Parathyroid adenoma (tissue), 2 donors: Measurements from ENCODE around the gene MRTFB.

Experiments
- H2AFZ ChIP-seq: fragments of 300-600 bp; sonication (generic); one replicate; pipeline ENCODE4 v1.7.0; 2017; ENCODE audit warnings: antibody characterized with exemption, mild to moderate bottlenecking
- H3K27ac ChIP-seq: fragments of 300-600 bp; sonication (generic); one replicate; pipeline ENCODE4 v1.7.0; 2017
- H3K27me3 ChIP-seq: fragments of 300-600 bp; sonication (generic); one replicate; pipeline ENCODE4 v1.7.0; 2017; ENCODE audit warnings: low read length; ENCODE audit not compliant: control insufficient read depth, insufficient read depth
- H3K36me3 ChIP-seq: fragments of 300-600 bp; sonication (generic); one replicate; pipeline ENCODE4 v1.7.0; 2017; ENCODE audit warnings: low read length; ENCODE audit not compliant: control insufficient read depth, insufficient read depth
- H3K4me1 ChIP-seq: fragments of 300-600 bp; sonication (generic); one replicate; pipeline ENCODE4 v1.7.0; 2017; ENCODE audit warnings: control low read depth
- H3K4me2 ChIP-seq: fragments of 300-600 bp; sonication (generic); one replicate; pipeline ENCODE4 v1.7.0; 2017; ENCODE audit warnings: low read length
- H3K4me3 ChIP-seq: fragments of 300-600 bp; sonication (generic); one replicate; pipeline ENCODE4 v1.7.0; 2017; ENCODE audit warnings: low read depth, low read length
- H3K79me2 ChIP-seq: fragments of 300-600 bp; sonication (generic); one replicate; pipeline ENCODE4 v1.7.0; 2017; ENCODE audit warnings: control low read depth
- H3K9ac ChIP-seq: fragments of 300-600 bp; sonication (generic); one replicate; pipeline ENCODE4 v1.7.0; 2017; ENCODE audit warnings: mild to moderate bottlenecking
- H3K9me3 ChIP-seq: fragments of 300-600 bp; sonication (generic); one replicate; pipeline ENCODE4 v1.7.0; 2017; ENCODE audit warnings: low read length; ENCODE audit not compliant: control insufficient read depth
- TF ChIP-seq, protein P1 (sequence below): fragments of 300-600 bp; sonication (generic); IDR thresholded peaks from one replicate; pipeline ENCODE4 v1.7.0; 2017; ENCODE audit warnings: antibody characterized with exemption, mild to moderate bottlenecking
- donor health status: primary hyperparathyroidism.

The MRTFB gene

DNA sequence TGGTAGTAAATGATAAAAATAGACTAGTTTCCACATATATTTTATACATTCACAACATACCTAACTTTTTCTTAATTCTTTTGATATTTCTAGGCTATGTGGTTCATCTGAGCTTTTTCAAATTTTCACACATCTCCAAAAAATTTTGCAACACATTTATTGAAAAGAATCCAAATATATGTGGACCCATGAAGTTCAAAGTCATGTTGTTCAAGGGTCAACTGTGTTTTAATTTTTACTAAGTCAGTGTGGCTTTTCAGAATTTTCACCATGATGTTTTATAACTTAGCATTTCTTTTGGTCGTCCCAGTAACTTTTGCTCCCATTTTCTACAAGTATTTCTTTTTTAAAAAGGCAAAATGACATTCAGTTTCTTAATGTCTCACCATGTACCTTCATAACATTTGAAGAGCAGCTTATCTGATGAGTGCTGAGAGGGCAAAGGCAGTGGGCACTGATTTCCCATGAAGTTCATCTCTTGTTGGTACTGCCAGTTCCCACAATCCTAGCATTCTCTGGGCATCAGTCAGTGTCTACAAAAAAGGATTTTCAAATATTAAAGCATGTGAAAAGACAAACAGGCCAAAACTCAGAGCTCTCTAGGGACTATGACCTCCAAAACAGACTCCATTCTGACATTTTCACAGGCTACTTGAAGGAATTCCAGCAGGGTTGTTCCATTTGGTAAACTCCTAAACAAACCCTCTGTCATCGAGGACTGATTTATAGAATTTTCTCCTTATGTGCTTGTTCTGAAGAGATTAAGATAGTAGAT, 80.3 kb downstream of the MRTFB start:
- Histone ChIP-seq H3K27me3 (no peaks in the 10 kb centered on the region), H2AFZ (no peak overlapping the region), H3K4me2 (no peak overlapping the region), H3K27ac (no peak overlapping the region), H3K4me3 (no peak overlapping the region), H3K79me2 (peaks cover 4% of the 10 kb centered on the region), H3K9ac (no peak overlapping the region), H3K9me3 (no peaks in the 10 kb centered on the region), H3K4me1 (no peaks in the 10 kb centered on the region), H3K36me3 (no peaks in the 10 kb centered on the region)
- TF ChIP-seq, protein P1, sequence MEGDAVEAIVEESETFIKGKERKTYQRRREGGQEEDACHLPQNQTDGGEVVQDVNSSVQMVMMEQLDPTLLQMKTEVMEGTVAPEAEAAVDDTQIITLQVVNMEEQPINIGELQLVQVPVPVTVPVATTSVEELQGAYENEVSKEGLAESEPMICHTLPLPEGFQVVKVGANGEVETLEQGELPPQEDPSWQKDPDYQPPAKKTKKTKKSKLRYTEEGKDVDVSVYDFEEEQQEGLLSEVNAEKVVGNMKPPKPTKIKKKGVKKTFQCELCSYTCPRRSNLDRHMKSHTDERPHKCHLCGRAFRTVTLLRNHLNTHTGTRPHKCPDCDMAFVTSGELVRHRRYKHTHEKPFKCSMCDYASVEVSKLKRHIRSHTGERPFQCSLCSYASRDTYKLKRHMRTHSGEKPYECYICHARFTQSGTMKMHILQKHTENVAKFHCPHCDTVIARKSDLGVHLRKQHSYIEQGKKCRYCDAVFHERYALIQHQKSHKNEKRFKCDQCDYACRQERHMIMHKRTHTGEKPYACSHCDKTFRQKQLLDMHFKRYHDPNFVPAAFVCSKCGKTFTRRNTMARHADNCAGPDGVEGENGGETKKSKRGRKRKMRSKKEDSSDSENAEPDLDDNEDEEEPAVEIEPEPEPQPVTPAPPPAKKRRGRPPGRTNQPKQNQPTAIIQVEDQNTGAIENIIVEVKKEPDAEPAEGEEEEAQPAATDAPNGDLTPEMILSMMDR: no peak

DNA sequence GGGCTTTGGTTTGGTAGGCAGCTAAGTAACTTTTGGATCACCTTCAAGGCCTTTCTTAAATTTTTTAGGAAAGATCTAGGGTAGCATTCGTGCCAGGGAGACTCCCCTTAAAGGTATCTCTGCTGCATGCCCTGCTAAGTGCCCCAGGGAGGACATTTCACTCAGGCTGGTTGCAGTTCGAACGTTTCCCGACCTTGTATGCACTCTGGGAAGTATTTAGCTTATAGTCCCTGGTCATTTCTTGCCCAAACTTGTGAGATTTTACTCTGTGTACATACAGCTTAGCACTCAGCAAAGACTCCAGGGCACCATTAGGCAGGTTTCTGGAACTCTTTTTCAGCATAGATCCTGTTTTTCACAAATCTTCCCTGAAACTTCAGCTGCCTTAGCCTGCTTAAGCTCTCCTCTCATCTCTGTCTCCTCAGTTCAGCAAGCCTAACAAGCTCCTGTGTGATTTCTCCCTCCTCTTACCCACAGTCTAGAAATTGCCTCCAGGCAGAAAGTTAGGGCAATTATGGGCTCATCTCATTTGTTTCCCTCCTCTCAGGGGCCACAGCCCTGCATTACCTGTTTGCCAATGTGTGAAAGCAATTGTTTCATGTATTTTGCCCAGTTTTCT, 84.6 kb downstream of the MRTFB start:
- H3K4me3 ChIP-seq: no peak overlapping the region
- no peak overlapping the region for H2AFZ ChIP-seq
- TF ChIP-seq, protein P1: no peak
- no peak overlapping the region for H3K9ac ChIP-seq
- no peaks in the 10 kb centered on the region for H3K27me3 ChIP-seq
- H3K9me3 ChIP-seq: no peaks in the 10 kb centered on the region
- no peaks in the 10 kb centered on the region for H3K36me3 ChIP-seq
- H3K4me1 ChIP-seq: peaks cover 6% of the 10 kb centered on the region
- no peak overlapping the region for H3K4me2 ChIP-seq
- peaks cover 7% of the 10 kb centered on the region for H3K79me2 ChIP-seq
- H3K27ac ChIP-seq: no peak overlapping the region

DNA sequence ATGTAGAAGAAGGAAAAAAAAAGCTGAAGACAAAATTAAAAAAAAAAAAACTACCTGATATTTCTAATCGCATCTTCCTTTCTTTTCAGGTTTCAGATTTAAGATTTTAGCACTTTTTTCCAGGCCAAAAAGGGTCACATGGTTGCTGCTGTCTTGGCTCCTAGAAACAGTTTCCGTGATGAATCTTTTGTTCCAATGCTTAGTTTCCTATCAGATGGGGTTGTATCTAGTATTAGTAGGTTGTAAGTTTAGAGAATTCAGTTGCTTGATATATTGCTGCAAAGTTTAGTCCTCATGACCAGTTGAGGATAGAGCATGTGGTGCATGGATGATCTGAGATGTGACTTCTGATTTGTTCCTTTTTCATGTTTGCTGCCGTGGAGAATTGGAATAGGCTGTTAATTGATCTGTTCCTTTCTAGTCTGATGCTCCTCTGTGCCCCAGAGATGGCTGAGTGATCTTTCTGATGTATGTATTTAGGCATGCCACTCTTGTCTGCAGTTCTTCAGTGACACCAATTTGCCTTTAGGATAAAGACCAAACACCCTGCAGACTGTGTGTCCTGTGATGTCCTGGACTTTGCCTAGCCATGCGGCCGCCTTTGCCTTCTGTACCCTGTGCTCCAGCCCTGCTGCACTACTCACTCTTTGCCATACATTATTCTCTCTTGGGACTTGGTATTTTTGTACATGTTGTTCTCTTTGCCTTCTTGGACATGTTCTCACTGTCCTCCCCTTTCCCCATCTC, 94.0 kb downstream of the MRTFB start:
- Histone ChIP-seq H3K27me3 (no peaks in the 10 kb centered on the region), H2AFZ (no peak overlapping the region), H3K9me3 (no peaks in the 10 kb centered on the region), H3K36me3 (no peaks in the 10 kb centered on the region), H3K27ac (no peak overlapping the region), H3K4me2 (no peak overlapping the region), H3K4me1 (no peaks in the 10 kb centered on the region), H3K4me3 (no peak overlapping the region), H3K79me2 (peaks cover 8% of the 10 kb centered on the region), H3K9ac (no peak overlapping the region)
- TF ChIP-seq, protein P1: no peak

DNA sequence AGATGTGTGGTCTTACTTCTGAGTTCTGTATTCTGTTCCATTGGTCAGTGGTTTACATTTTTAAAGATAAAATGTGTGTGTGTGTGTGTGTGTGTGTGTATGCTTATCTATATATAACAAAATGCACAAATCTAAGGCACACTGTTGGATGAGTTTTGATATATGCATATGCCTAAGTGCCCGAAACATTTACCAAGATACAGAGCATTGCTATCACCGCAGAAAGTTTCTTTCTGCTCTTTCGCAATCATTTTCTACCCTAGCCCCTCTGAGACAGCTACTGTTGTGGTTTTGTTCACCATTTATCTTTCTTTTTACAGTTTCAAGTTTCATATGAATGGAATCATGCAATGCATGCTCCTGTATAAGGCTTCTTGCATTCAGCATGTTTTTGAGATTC, 97.0 kb downstream of the MRTFB start:
- H3K79me2 ChIP-seq: peaks cover 7% of the 10 kb centered on the region
- H2AFZ ChIP-seq: no peak overlapping the region
- TF ChIP-seq, protein P1: no peak
- no peak overlapping the region for H3K27ac ChIP-seq
- H3K9ac ChIP-seq: no peak overlapping the region
- H3K9me3 ChIP-seq: no peaks in the 10 kb centered on the region
- H3K4me3 ChIP-seq: no peak overlapping the region
- H3K4me2 ChIP-seq: no peak overlapping the region
- H3K4me1 ChIP-seq: no peaks in the 10 kb centered on the region
- H3K36me3 ChIP-seq: no peaks in the 10 kb centered on the region
- H3K27me3 ChIP-seq: no peaks in the 10 kb centered on the region
